GM12872 (cell line): ENCODE data around the gene ZNF367.

Source experiments
- CTCF ChIP-seq: IDR thresholded peaks from 3 replicates; pipeline ENCODE4 v1.5.1; 2011; ENCODE audit warnings: low read depth, mild to moderate bottlenecking, low read length, moderate library complexity; ENCODE audit not compliant: insufficient read depth

The ZNF367 gene

GRCh38 chr9:96420468-96421219 is 2.5 kb upstream of the ZNF367 start:
- TF ChIP-seq CTCF, result no peak

- no peak for TF ChIP-seq CTCF
Observed at GRCh38 chr9:96419691-96419969, 1.5 kb upstream of the ZNF367 start.

GRCh38 chr9:96418920-96419690 is 935 bp upstream of the ZNF367 start:
- TF ChIP-seq CTCF, result no peak

GRCh38 chr9:96417661-96418082 is 498 bp downstream of the ZNF367 start:
- TF ChIP-seq CTCF, result no peak

- 0 out of 3 replicates have a peak, but pooled peaks have one; percentile 1 for TF ChIP-seq CTCF
Observed at GRCh38 chr9:96417051-96417586, 1.1 kb downstream of the ZNF367 start.

- TF ChIP-seq CTCF, result no peak
Observed at GRCh38 chr9:96413302-96414221, 4.6 kb downstream of the ZNF367 start.
